K562 (cell line): ENCODE results near the gene CFAP97D2. TPM values are rescaled to one million over a fixed set of nuclear protein-coding genes. Genes with fewer than 3 reads are reported as not detected.

Source experiments
- ATAC-seq: fragments of 200-7000 bp; cut with Tn5 transposase; 3 replicates; pipeline ENCODE4 v1.9.1; 2020; ENCODE audit warnings: moderate library complexity
- BruUV-seq: library from RNA; stranded (reverse); fragments of 400-500 nt; replicated peaks from 2 replicates; lab custom pipeline; 2021; lab: Mats Ljungman, UMichigan
- CTCF ChIA-PET: fragments of 300-600 bp; formaldehyde crosslinking; extraction: SDS; loops from one replicate; lab custom pipeline; 2021; ENCODE audit warnings: low intra/inter-chr PET ratio; lab: Yijun Ruan, JAX
- POLR2A ChIA-PET: fragments of 300-600, 350-650 bp; sonication (Branson Sonifier 250); formaldehyde crosslinking; extraction: SDS; loops from one replicate; lab custom pipeline; 2021; ENCODE audit warnings: antibody characterized with exemption, inconsistent platforms; lab: Yijun Ruan, JAX
- DNase-seq, 4 experiments: peaks; one replicate each; pipeline versions ENCODE4 v3.0.0 to v3.0.0-alpha.2; 2011 to 2018; ENCODE audit warnings: low spot score in 3 of 4, mixed read lengths in 3 of 4; ENCODE audit errors: extremely low read depth in 1 of 4
- FAIRE-seq: peaks from 2 replicates; lab custom pipeline; 2011; peaks lifted over from hg19 to GRCh38; lab: Jason Lieb, UNC
- H2AFZ ChIP-seq: 2 replicates; pipeline ENCODE4 v1.6.0; 2011; ENCODE audit warnings: low read depth, low read length, control low read depth, inconsistent platforms
- H3K27ac ChIP-seq: fragments of 200-600 bp; 3 replicates; pipeline ENCODE4 v1.8.0; 2011; ENCODE audit warnings: low read depth, mild to moderate bottlenecking, control low read depth, inconsistent platforms, low read length, moderate library complexity, mixed read lengths; ENCODE audit errors: extremely low read depth
- H3K27me3 ChIP-seq, 2 experiments: fragments of 300-600 bp in 1 of 2; 2 replicates in 1 of 2; 3 replicates in 1 of 2; pipeline versions ENCODE4 v1.6.0 to v1.8.0; 2011; ENCODE audit warnings: inconsistent platforms in 2 of 2, low read length in 2 of 2, mild to moderate bottlenecking in 1 of 2, mixed read lengths in 1 of 2, moderate library complexity in 1 of 2; ENCODE audit not compliant: control insufficient read depth in 2 of 2, insufficient read depth in 2 of 2
- H3K36me3 ChIP-seq: fragments of 300-600 bp; 3 replicates; pipeline ENCODE4 v1.8.0; 2011; ENCODE audit warnings: mild to moderate bottlenecking, low read length, inconsistent platforms; ENCODE audit not compliant: control insufficient read depth, insufficient read depth
- H3K4me1 ChIP-seq, 2 experiments: fragments of 200-600 bp in 1 of 2; replicated peaks in 1 of 2; 2 replicates in 1 of 2; 3 replicates in 1 of 2; pipeline versions ENCODE4 v1.5.1 to v1.8.0; 2011; ENCODE audit warnings: inconsistent platforms in 2 of 2, low read length in 2 of 2, mild to moderate bottlenecking in 1 of 2, mixed read lengths in 1 of 2, moderate library complexity in 1 of 2; ENCODE audit not compliant: control insufficient read depth in 2 of 2, insufficient read depth in 2 of 2
- H3K4me2 ChIP-seq: 2 replicates; pipeline ENCODE4 v1.6.1; 2011; ENCODE audit warnings: low read length, control low read depth, inconsistent platforms, mixed read lengths; ENCODE audit not compliant: insufficient read depth
- H3K4me3 ChIP-seq: fragments of 200-600 bp; sonication (generic), shearing (Covaris generic); 2 replicates; pipeline ENCODE4 v1.5.1; 2016; ENCODE audit warnings: control low read depth, inconsistent platforms
- H3K79me2 ChIP-seq: fragments of 200-600 bp; 3 replicates; pipeline ENCODE4 v1.8.0; 2011; ENCODE audit warnings: low read length, inconsistent platforms; ENCODE audit not compliant: control insufficient read depth, insufficient read depth
- H3K9ac ChIP-seq, 2 experiments: 2 replicates each; pipeline versions ENCODE4 v1.6.0 to v1.6.1; 2011; ENCODE audit warnings: low read depth in 2 of 2, low read length in 2 of 2, control low read depth in 1 of 2, inconsistent platforms in 1 of 2, mild to moderate bottlenecking in 1 of 2, mixed read lengths in 1 of 2; ENCODE audit not compliant: insufficient read depth in 1 of 2
- H3K9me1 ChIP-seq: one replicate; pipeline ENCODE4 v1.6.0; 2011; ENCODE audit warnings: inconsistent platforms, mild to moderate bottlenecking, low read length, moderate library complexity; ENCODE audit not compliant: control insufficient read depth, insufficient read depth
- H3K9me3 ChIP-seq: replicated peaks from 2 replicates; pipeline ENCODE4 v1.5.1; 2011; ENCODE audit warnings: low read depth, low read length, inconsistent platforms; ENCODE audit not compliant: control insufficient read depth, insufficient read depth
- H4K20me1 ChIP-seq: replicated peaks from 2 replicates; pipeline ENCODE4 v1.6.1; 2011; ENCODE audit warnings: low read length, inconsistent platforms, mixed read lengths; ENCODE audit not compliant: control insufficient read depth, insufficient read depth
- E4F1 ChIP-seq: fragments of 250-450 bp; sonication (Bioruptor Pico); IDR thresholded peaks from 2 replicates; pipeline ENCODE4 v1.5.0; 2021; ENCODE audit warnings: mild to moderate bottlenecking, borderline replicate concordance
- FOXK2 ChIP-seq, 2 experiments: fragments of 450-650 bp; IDR thresholded peaks in 1 of 2; conservative IDR thresholded peaks in 1 of 2; 2 replicates each; pipeline ENCODE4 v1.6.1; 2016; ENCODE audit warnings: low read depth in 2 of 2, mild to moderate bottlenecking in 1 of 2
- HDGF ChIP-seq: fragments of 450-650 bp; IDR thresholded peaks from 2 replicates; pipeline ENCODE4 v1.6.1; 2016
- NCOR1 ChIP-seq: fragments of 450-650 bp; IDR thresholded peaks from 2 replicates; pipeline ENCODE4 v1.6.1; 2016; ENCODE audit warnings: mild to moderate bottlenecking, moderate library complexity
- NEUROD1 ChIP-seq: fragments of 150-350 bp; IDR thresholded peaks from 2 replicates; pipeline ENCODE4 v1.6.1; 2014; ENCODE audit warnings: borderline replicate concordance, low read length, low read depth; ENCODE audit not compliant: partially characterized antibody
- NFXL1 ChIP-seq: fragments of 450-650 bp; formaldehyde crosslinking; IDR thresholded peaks from 2 replicates; pipeline ENCODE4 v1.4.0; 2021; ENCODE audit warnings: mild to moderate bottlenecking
- NR0B1 ChIP-seq: fragments of 450-650 bp; IDR thresholded peaks from one replicate; pipeline ENCODE4 v1.6.1; 2018; ENCODE audit warnings: mild to moderate bottlenecking, moderate library complexity; ENCODE audit not compliant: partially characterized antibody
- SMARCC2 ChIP-seq: fragments of 450-650 bp; IDR thresholded peaks from 2 replicates; pipeline ENCODE4 v1.6.1; 2017; ENCODE audit warnings: antibody characterized with exemption, moderate library complexity, mild to moderate bottlenecking, low read depth
- TFAM ChIP-seq: fragments of 250-450 bp; sonication (Bioruptor Pico); conservative IDR thresholded peaks from 2 replicates; pipeline ENCODE4 v1.5.0; 2021; ENCODE audit warnings: mild to moderate bottlenecking, moderate library complexity
- ZBTB26 ChIP-seq: fragments of 450-650 bp; formaldehyde crosslinking; IDR thresholded peaks from 2 replicates; pipeline ENCODE4 v1.4.0; 2022; ENCODE audit warnings: missing genetic modification characterization
- ZNF232 ChIP-seq: sonication (generic); formaldehyde crosslinking; IDR thresholded peaks from 2 replicates; pipeline ENCODE4 v1.8.0; 2022; ENCODE audit warnings: mild to moderate bottlenecking, missing genetic modification reagents
- WGBS: fragments of 100-300 bp; shearing (Covaris generic); methylation state at CpG from one replicate; pipeline ENCODE4 v1.1.6; 2016; ENCODE audit warnings: low coverage, mixed read lengths; ENCODE audit not compliant: insufficient coverage; ENCODE audit errors: missing lambda C conversion rate; 5-methylcytosine and 5-hydroxymethylcytosine counted together
- in situ Hi-C: fragments of 300-500 bp; cut with MboI; formaldehyde crosslinking; loops from 4 replicates; pipeline ENCODE4 v1.15.0; 2018; ENCODE audit warnings: inconsistent platforms, mixed read lengths
- intact Hi-C: fragments of 100-400 bp; cut with micrococcal nuclease; formaldehyde crosslinking; loops from 2 replicates; pipeline ENCODE4 v1.14.2; 2022
- polyA plus RNA-seq, 8 experiments: library from polyadenylated mRNA; depleted of rRNA in 4 of 8; stranded (reverse) in 5 of 8; unstranded in 3 of 8; fragments of >200 nt; fragmentation: Nextera tagmentation in 2 of 8; fragmentation: Illumina TruSeq in 1 of 8; extraction: Ambion mirVana in 2 of 8; extraction: Trizol in 1 of 8; gene quantifications; 2 replicates each; pipeline versions ENCODE4 v1.2.1 to v1.2.3, GENCODE V29; 2011 to 2014; ENCODE audit warnings: inconsistent platforms in 1 of 8, missing spikeins in 1 of 8
- total RNA-seq, 7 experiments: library from RNA; depleted of rRNA in 6 of 7; stranded (reverse); fragments of >200 nt in 6 of 7; fragmentation: Illumina TruSeq in 2 of 7; extraction: Trizol in 2 of 7; gene quantifications; 2 replicates each; pipeline versions ENCODE4 v1.2.1 to v1.2.3, GENCODE V29; 2011 to 2021; ENCODE audit warnings: low replicate concordance in 1 of 7

Gene CFAP97D2
- total and polyA plus RNA-seq, 9 of the 15 experiments (the other 6 are each of a cell fraction or from before 2014, with no cell fraction given), result not detected

GRCh38 chr13:114256547-114256946, 77.5 kb downstream of the CFAP97D2 start:
- in situ Hi-C loops, result no loop called here

GRCh38 chr13:114257014-114257413, 78.0 kb downstream of the CFAP97D2 start:
- Histone ChIP-seq H3K4me2 (no peak overlapping the region), H3K79me2 (peaks cover 2% of the 10 kb centered on the region; the same call in 1 of the 3 replicates), H3K9me1 (no peaks in the 10 kb centered on the region), H3K9me3 (no peaks in the 10 kb centered on the region), H3K4me1 (peaks cover 0 to 2% of the 10 kb centered on the region in 2 experiments; a peak in 1 of 5 replicates), H4K20me1 (no peaks in the 10 kb centered on the region), H3K9ac (no peak overlapping the region), H3K27ac (no peak overlapping the region), H3K36me3 (peaks cover 92% of the 10 kb centered on the region), H2AFZ (no peak overlapping the region), H3K4me3 (no peak overlapping the region), H3K27me3 (no peaks in the 10 kb centered on the region)
- POLR2A ChIA-PET, result no interaction called here
- no TSS peak for BruUV-seq
- CTCF ChIA-PET, result no interaction called here
- intact Hi-C loops (no loop called here), in situ Hi-C loops (no loop called here)
- 98% methylated on average over 4 of the region's 4 CpGs for WGBS
- ATAC-seq, result no peak
- no peak for FAIRE-seq
- no peak for DNase-seq
- TF ChIP-seq NEUROD1 (no peak), SMARCC2 (no peak), NR0B1 (no peak), NCOR1 (no peak), NFXL1 (CRISPR knock-in tag) (no peak), E4F1 (CRISPR knock-in tag) (no peak), HDGF (no peak), TFAM (CRISPR knock-in tag) (no peak)

More at GRCh38 chr13:114256547-114256946, 77.5 kb downstream of the CFAP97D2 start:
- FAIRE-seq, result no peak
- Histone ChIP-seq H3K9ac (no peak overlapping the region), H3K4me1 (peaks cover 0 to 2% of the 10 kb centered on the region in 2 experiments; a peak in 2 of 5 replicates), H3K79me2 (peaks cover 2% of the 10 kb centered on the region; the same call in 1 of the 3 replicates), H4K20me1 (no peaks in the 10 kb centered on the region), H3K27me3 (no peaks in the 10 kb centered on the region), H3K9me1 (no peaks in the 10 kb centered on the region), H3K27ac (no peak overlapping the region), H3K36me3 (peaks cover 90% of the 10 kb centered on the region), H3K4me3 (no peak overlapping the region), H3K4me2 (no peak overlapping the region), H2AFZ (no peak overlapping the region), H3K9me3 (no peaks in the 10 kb centered on the region)
- no peak for DNase-seq
- no TSS peak for BruUV-seq
- ChIA-PET CTCF (no interaction called here), POLR2A (no interaction called here)
- WGBS, result 75% methylated on average over 1 of the region's 1 CpG
- no peak for ATAC-seq
- intact Hi-C loops, result no loop called here
- TF ChIP-seq ZNF232 (CRISPR knock-in tag) (no peak), FOXK2 (conservative IDR thresholded peaks at IDR 0.05 in 1 of 2, IDR thresholded peaks at IDR 0.05 in 1 of 2; ENCODE audit: low read depth in 2 of 2) (no peak), ZBTB26 (CRISPR knock-in tag) (no peak)
